C4-2B (cell line): ENCODE results near the gene ABCA5.

ENCODE experiments used
- CTCF ChIP-seq: fragments of 450-650 bp; conservative IDR thresholded peaks from 2 replicates; pipeline ENCODE4 v1.5.1; 2017; ENCODE audit warnings: mild to moderate bottlenecking
- ZFX ChIP-seq: fragments of 450-650 bp; IDR thresholded peaks from 2 replicates; pipeline ENCODE4 v1.6.1; 2017

GRCh38 chr17:69287168-69287567 lies 39.8 kb downstream of the ABCA5 start:
- TF ChIP-seq CTCF: no peak
- TF ChIP-seq ZFX: no peak
